ENCODE measurements around the gene BTN1A1.

GRCh38 chr6:26487466-26487865, 12.6 kb upstream of the BTN1A1 start:
- no peak for TF ChIP-seq CTCF (IDR thresholded peaks at IDR 0.05 in 4 of 5, conservative IDR thresholded peaks at IDR 0.05 in 1 of 5)
- TF ChIP-seq POLR2A (IDR thresholded peaks at IDR 0.05): no peak
